Lower leg skin (tissue), 4 donors: Measurements from ENCODE around the gene RABL6. TPM values are rescaled to one million over a fixed set of nuclear protein-coding genes. Genes with fewer than 3 reads are reported as not detected.
"Not testable (repeated sequence)": the region's sequence is repeated elsewhere in the genome, so short reads cannot be mapped to it uniquely, and the experiment has no call there.

Experiments used
- DNase-seq, 2 donors: peaks; one replicate each; pipeline ENCODE4 v3.0.0-alpha.2; 2019; ENCODE audit warnings: low spot score in 2 of 2
- H3K4me3 ChIP-seq: fragments of 200-600 bp; sonication (generic); 2 replicates; pipeline ENCODE4 v1.5.1; 2017; ENCODE audit warnings: mild to moderate bottlenecking, low read depth; ENCODE audit not compliant: poor library complexity, severe bottlenecking
- CTCF ChIP-seq, 3 donors: fragments of 450-650 bp; IDR thresholded peaks; one replicate each; pipeline ENCODE4 v1.5.1; 2016; ENCODE audit warnings: antibody characterized with exemption in 3 of 3, mild to moderate bottlenecking in 3 of 3, moderate library complexity in 2 of 3
- POLR2A ChIP-seq, 2 donors: fragments of 450-650 bp; IDR thresholded peaks; one replicate each; pipeline ENCODE4 v1.6.1; 2016 to 2017; ENCODE audit warnings: antibody characterized with exemption in 2 of 2, mild to moderate bottlenecking in 1 of 2, moderate library complexity in 1 of 2
- WGBS, 2 donors: methylation state at CpG; one replicate each; pipeline ENCODE4 v1.1.5; 2018; 5-methylcytosine and 5-hydroxymethylcytosine counted together
- intact Hi-C: fragments of 100-400 bp; cut with DNase I; formaldehyde crosslinking; loops from one replicate; pipeline ENCODE4 v1.15.0; 2023; ENCODE audit warnings: low total_unique reads
- total RNA-seq, 4 donors: library from RNA; depleted of rRNA; stranded (reverse); fragments of >200 nt; gene quantifications; one replicate each; pipeline ENCODE4 v1.1.0, GENCODE V29; 2016

The RABL6 gene
- total RNA-seq, 4 donors from 2014 or later, result 47.8 to 75.1 (median 55.5) TPM

DNA sequence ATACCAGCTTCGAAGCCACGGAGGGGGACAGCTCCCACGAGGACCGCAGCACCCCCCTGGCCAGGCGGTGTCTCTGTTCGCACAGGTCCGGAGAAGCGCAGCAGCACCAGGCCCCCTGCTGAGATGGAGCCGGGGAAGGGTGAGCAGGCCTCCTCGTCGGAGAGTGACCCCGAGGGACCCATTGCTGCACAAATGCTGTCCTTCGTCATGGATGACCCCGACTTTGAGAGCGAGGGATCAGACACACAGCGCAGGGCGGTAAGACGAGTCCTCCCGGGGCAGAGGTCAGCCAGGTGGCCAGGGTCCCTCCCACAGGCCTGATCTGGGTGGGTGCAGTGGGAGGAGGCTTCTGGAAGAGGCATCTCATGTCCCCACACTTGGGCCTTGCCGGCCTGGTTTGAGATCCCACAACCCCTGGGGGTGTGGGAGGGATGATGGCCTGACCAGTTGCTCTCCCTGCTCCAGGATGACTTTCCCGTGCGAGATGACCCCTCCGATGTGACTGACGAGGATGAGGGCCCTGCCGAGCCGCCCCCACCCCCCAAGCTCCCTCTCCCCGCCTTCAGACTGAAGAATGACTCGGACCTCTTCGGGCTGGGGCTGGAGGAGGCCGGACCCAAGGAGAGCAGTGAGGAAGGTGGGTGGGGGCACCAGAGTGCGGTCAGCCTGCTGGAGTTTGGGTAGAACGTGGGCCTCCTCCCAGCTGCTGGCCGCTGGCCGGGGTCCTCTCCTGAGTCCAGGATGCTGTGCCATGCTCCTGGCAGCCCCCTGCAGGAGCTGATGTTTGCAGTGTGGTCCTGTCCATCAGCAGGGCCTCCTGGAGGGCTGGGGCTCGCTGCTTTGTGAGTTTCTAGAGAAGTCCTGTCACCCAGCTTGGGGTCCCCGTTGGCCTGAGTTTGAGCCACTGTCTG, 31.7 kb downstream of the RABL6 start:
- DNase-seq, result no peak
- 87 to 90% methylated on average over 32 to 36 of the region's 36 CpGs for WGBS, 2 donors
- TF ChIP-seq POLR2A (IDR thresholded peaks at IDR 0.05), result no peak
- intact Hi-C loops, result no loop called here
- no peak overlapping the region for H3K4me3 ChIP-seq

- H3K4me3 ChIP-seq, result no peak overlapping the region
- WGBS, 2 donors, result 62 to 72% methylated on average over 20 to 29 of the region's 32 CpGs
- no peak for DNase-seq
- intact Hi-C loops, result no loop called here
- TF ChIP-seq POLR2A (IDR thresholded peaks at IDR 0.05), result no peak
These were observed 32.6 kb downstream of the RABL6 start for GRCh38 chr9:136840140-136840876.

DNA sequence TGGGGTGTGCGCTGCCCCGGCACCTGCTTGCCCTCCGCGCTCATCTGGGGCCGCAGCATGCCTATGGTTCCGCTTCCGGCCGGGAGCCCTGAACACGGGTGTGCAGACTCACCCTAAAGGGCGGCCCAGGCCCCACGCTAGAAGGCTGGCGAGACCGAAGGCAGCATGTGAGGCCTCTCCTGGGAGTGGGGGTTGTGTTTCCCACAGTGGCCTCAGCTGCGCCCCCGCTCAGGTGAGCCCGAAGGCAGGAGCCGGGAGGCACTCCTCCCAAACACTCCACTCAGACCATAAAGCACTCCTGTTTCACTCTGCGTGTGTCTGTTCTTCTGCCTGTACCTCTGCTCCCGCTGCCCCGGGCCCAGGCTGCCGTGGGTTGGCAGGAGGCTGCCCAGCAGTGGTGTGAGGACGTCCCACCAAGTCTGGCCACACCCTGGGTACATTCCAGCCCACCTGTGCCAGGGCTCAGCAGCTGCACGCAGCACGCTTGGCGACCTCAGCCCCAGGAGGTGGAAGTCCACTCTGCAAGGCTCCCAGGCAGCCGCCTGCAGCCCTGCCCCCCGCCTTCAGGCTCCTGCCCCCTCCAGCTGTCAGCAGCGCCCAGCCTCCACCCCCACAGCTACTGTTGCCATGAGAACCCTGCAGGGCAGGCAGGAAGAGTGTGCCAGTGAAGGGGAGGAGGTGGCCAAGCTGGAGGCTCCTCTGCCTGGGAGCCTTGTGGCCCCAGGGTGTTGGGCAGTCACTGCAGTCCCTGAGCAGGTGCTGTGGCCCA, 33.3 kb downstream of the RABL6 start:
- WGBS, 2 donors, result 42 to 67% methylated on average over 15 to 28 of the region's 28 CpGs
- DNase-seq, result no peak
- TF ChIP-seq POLR2A (IDR thresholded peaks at IDR 0.05) (no peak), CTCF (IDR thresholded peaks at IDR 0.05) (no peak)
- no peak overlapping the region for H3K4me3 ChIP-seq
- intact Hi-C loops, result no loop called here

DNA sequence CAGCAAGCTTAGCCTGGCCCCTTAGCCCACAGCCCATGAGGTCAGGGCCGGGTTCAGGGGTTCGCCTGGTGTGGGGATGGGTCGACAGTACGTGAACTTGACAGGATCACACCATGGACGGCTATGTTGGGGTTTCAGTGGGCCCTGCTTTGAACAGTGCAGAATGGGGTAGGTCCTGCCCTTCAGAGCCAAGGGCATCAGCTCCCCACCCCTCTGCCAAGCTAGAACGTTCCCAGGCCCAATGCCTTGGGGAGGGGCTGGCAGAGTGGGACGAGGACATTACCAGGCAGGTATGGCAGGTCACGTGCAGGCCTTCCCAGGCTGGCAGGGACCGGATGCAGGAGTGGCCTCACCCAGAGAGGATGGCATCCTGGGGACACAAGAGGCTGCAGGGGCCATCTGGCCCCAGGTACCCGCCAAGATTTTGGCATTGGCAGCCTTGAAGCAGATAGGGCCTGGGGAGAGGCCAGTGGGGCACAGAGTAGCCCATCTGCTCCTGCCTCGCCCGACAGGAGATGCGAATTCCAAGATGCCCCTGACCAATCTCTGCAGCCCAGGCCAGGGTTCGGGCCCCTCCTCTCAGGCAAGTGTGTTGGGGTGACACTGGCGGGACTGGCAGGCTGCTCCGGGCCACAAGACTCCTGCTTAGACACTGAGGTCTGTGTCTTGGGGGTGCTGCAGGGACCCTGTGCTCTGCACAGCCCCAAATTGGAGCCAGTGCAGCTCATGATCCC, 34.1 kb downstream of the RABL6 start:
- WGBS, 2 donors, result 38 to 40% methylated on average over 14 to 16 of the region's 16 CpGs
- intact Hi-C loops, DNase-seq, H3K4me3 ChIP-seq: not testable (repeated sequence)

- 0 to 5% methylated on average over 7 to 25 of the region's 27 CpGs for WGBS, 2 donors
- TF ChIP-seq CTCF (IDR thresholded peaks at IDR 0.05), result peak in 1 of 3 donors; percentile 11
- intact Hi-C loops, result not testable (repeated sequence)
- peak within 1 kb of the TSS; percentile 13 for H3K4me3 ChIP-seq
- DNase-seq, result peak in 1 of 2 donors; percentile 95
These were observed 34.7 kb downstream of the RABL6 start, which contains the start of gene AJM1 for GRCh38 chr9:136842380-136842948. AJM1 (plus strand) TSS chr9:136842478; CDS start chr9:136844415, 1,937 bp downstream.

DNA sequence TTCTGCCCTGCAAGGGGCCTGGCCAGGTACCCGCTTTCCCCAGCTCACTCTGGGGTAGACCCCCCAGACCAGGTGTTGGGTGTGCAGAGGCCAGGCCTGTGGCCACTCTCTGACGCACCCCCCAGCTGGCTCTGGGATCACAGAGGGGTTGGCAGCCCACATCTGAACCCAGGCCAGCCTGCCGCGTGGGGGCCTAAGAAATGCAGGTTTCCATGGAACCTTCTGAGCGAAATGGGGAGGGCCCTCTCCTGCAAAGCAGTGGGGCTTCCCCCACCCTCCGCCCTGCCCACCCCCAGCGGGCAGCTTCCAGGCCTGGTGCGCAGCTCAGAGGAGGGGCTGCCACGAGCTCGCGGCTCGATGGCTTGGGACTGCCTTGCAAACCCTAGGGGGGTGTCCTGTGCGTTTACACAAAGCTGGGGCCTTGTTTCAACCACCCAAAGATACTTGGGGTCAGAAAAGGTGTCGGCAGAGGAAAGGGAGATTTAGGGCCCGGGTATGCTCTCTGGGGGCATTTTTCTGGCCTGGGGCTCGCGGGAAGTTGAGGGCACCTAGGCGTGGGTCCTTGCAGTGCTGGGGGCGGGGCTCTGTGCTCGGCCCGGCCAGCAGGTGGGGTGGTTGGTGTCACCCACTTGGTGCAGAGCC, 35.5 kb downstream of the RABL6 start:
- DNase-seq, intact Hi-C loops, H3K4me3 ChIP-seq: not testable (repeated sequence)
- 7 to 9% methylated on average over 9 to 20 of the region's 21 CpGs for WGBS, 2 donors
